ENCODE results near the gene JAKMIP1.

DNA sequence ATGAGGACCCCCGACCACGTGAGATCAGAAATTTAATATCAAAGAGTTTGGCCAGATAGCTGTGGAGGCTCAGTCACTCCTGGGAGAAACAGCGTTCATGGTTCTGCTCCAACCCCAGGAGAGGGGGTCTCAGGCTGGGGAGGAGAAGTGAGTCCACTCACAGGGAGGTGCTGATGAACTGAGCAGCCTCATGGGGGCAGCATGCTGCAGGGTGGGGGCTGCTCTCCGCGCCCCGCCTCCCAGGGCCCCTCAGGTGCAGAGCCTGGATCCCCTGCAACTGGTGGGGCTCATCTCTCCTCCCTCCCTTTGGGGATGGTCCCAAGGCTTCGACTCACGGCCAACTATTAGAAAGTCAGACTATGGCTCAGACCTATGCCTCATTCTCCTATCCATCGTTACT lies 155.5 kb downstream of the JAKMIP1 start:
- TF ChIP-seq ARNT (IDR thresholded peaks at IDR 0.05) = no peak
- no peak for TF ChIP-seq CTBP1 (IDR thresholded peaks at IDR 0.05; ENCODE audit: borderline replicate concordance)
- no peak for TF ChIP-seq FOXA1 (IDR thresholded peaks at IDR 0.05)
- no peak for TF ChIP-seq SP1 (IDR thresholded peaks at IDR 0.05)
- no peak for TF ChIP-seq ZNF384 (IDR thresholded peaks at IDR 0.05)
- no peak for TF ChIP-seq BHLHE40 (IDR thresholded peaks at IDR 0.05; ENCODE audit: borderline replicate concordance)
- no peak for TF ChIP-seq TARDBP (IDR thresholded peaks at IDR 0.05)
- no peak for TF ChIP-seq NFRKB (IDR thresholded peaks at IDR 0.05)
- TF ChIP-seq L3MBTL2 (conservative IDR thresholded peaks at IDR 0.05) = no peak
- TF ChIP-seq FOXM1 (IDR thresholded peaks at IDR 0.05; ENCODE audit: borderline replicate concordance) = no peak
- TF ChIP-seq, protein P1, sequence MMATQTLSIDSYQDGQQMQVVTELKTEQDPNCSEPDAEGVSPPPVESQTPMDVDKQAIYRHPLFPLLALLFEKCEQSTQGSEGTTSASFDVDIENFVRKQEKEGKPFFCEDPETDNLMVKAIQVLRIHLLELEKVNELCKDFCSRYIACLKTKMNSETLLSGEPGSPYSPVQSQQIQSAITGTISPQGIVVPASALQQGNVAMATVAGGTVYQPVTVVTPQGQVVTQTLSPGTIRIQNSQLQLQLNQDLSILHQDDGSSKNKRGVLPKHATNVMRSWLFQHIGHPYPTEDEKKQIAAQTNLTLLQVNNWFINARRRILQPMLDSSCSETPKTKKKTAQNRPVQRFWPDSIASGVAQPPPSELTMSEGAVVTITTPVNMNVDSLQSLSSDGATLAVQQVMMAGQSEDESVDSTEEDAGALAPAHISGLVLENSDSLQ (IDR thresholded peaks at IDR 0.05) = no peak
- TF ChIP-seq FOXK2 (IDR thresholded peaks at IDR 0.05) = no peak
- no peak for TF ChIP-seq ELF4 (IDR thresholded peaks at IDR 0.05)
